ENCODE data around the gene CAMSAP3.

CAMSAP3 gene, protein sequence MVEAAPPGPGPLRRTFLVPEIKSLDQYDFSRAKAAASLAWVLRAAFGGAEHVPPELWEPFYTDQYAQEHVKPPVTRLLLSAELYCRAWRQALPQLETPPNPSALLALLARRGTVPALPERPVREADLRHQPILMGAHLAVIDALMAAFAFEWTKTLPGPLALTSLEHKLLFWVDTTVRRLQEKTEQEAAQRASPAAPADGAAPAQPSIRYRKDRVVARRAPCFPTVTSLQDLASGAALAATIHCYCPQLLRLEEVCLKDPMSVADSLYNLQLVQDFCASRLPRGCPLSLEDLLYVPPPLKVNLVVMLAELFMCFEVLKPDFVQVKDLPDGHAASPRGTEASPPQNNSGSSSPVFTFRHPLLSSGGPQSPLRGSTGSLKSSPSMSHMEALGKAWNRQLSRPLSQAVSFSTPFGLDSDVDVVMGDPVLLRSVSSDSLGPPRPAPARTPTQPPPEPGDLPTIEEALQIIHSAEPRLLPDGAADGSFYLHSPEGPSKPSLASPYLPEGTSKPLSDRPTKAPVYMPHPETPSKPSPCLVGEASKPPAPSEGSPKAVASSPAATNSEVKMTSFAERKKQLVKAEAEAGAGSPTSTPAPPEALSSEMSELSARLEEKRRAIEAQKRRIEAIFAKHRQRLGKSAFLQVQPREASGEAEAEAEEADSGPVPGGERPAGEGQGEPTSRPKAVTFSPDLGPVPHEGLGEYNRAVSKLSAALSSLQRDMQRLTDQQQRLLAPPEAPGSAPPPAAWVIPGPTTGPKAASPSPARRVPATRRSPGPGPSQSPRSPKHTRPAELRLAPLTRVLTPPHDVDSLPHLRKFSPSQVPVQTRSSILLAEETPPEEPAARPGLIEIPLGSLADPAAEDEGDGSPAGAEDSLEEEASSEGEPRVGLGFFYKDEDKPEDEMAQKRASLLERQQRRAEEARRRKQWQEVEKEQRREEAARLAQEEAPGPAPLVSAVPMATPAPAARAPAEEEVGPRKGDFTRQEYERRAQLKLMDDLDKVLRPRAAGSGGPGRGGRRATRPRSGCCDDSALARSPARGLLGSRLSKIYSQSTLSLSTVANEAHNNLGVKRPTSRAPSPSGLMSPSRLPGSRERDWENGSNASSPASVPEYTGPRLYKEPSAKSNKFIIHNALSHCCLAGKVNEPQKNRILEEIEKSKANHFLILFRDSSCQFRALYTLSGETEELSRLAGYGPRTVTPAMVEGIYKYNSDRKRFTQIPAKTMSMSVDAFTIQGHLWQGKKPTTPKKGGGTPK

DNA sequence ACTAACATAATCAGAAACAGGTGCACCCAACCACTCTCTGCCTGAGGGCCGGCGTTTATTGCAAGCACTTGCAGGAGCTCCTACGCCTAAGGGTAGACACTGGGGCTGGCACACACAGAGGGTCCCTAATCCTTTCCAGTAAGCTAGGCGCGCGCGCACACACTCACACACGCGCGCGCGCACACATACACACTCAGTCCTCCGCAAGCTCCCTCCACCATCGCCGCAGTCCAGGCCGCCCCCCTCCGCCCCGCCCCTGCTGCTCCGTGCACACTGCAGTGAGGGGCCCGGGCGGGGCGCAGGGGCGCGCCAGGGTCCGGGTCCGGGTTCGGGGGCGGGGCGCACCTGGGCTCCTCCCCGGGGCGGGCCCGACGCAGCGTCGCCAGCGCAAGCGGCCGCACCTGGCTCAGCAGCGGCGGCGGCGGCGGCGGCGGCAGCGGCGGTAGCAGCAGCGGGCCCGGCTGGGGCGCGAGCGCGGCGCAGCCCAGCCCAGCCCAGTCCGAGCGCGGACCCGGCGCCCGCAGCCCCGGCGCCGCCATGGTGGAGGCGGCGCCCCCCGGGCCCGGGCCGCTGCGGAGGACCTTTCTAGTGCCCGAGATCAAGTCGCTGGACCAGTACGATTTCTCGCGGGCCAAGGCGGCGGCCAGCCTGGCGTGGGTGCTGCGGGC lies at the start of gene CAMSAP3:
Gene CAMSAP3, plus strand, starts transcription at position 398 of the 668 bp plus-strand sequence. Its CDS starts 140 bp downstream, at position 538.
- DNase-seq (ENCODE audit: low spot score in 2 of 2): no peak
- H3K36me3 Mint-ChIP-seq (ENCODE audit: insufficient read depth): peaks cover 2% of the 10 kb centered on the region
- no peaks in the 10 kb centered on the region for H3K9me3 Mint-ChIP-seq
- H3K4me3 Mint-ChIP-seq: peak within 1 kb of the TSS; percentile 72
- peaks cover 65% of the 10 kb centered on the region for H3K27me3 Mint-ChIP-seq
- H3K4me1 Mint-ChIP-seq: peaks cover 11% of the 10 kb centered on the region
- no peak within 1 kb of the TSS for H3K27ac Mint-ChIP-seq (ENCODE audit: low read depth)
- ATAC-seq (replicated peaks; ENCODE audit: extremely low read depth, poor library complexity, severe bottlenecking): peak; percentile 46

DNA sequence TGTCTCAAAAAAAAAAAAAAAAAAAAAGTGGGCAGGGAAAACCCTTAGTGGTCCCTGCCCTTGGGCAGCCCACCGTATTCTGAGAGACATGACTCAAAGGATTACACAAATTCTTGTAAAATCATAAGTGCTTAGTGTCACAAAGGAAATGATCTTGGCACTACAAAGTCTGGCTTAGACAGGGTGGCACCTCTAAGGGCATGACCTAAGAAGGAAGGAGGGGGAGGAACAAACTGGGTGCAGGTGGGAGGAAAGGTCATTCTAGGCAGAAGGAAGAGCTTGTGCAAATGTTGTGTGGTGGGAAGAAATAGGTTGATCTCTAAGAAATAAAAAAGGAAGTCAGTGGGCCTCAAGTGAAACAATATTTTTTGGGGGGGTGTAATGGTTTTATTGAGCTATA lies 49.8 kb upstream of the CAMSAP3 start:
- H3K27ac Mint-ChIP-seq (ENCODE audit: low read depth): peak overlapping the region; percentile 3
- no peaks in the 10 kb centered on the region for H3K9me3 Mint-ChIP-seq
- H3K4me3 Mint-ChIP-seq: no peak overlapping the region
- ATAC-seq (replicated peaks; ENCODE audit: extremely low read depth, poor library complexity, severe bottlenecking) (no peak), DNase-seq (ENCODE audit: low spot score in 2 of 2) (no peak)
- H3K36me3 Mint-ChIP-seq (ENCODE audit: insufficient read depth): peaks cover 18% of the 10 kb centered on the region
- peaks cover 6% of the 10 kb centered on the region for H3K4me1 Mint-ChIP-seq
- no peaks in the 10 kb centered on the region for H3K27me3 Mint-ChIP-seq

DNA sequence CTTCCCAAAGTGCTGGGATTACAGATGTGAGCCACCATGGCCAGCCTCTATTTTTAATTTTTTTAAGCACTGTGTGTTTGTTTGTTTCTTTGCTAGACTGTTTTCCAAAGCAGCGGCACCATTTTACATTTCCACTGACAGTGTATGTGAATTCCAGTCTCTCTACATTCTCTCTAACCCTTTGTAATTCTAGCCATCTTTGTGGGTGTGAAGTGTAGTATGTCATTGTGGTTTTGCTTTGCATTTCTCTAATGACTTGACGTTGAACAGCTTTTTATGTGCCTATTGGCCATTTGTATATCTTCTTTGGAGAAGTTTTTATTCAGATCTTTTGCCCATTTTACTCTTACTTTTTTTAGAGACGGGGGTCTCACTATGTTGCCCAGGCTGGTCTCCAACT lies 48.5 kb upstream of the CAMSAP3 start:
- Mint-ChIP-seq H3K36me3 (ENCODE audit: insufficient read depth) (peaks cover 18% of the 10 kb centered on the region), H3K4me1 (peaks cover 6% of the 10 kb centered on the region), H3K9me3 (no peaks in the 10 kb centered on the region), H3K27me3 (no peaks in the 10 kb centered on the region), H3K4me3 (no peak overlapping the region), H3K27ac (ENCODE audit: low read depth) (no peak overlapping the region)
- no peak for DNase-seq (ENCODE audit: low spot score in 2 of 2)
- no peak for ATAC-seq (replicated peaks; ENCODE audit: extremely low read depth, poor library complexity, severe bottlenecking)

DNA sequence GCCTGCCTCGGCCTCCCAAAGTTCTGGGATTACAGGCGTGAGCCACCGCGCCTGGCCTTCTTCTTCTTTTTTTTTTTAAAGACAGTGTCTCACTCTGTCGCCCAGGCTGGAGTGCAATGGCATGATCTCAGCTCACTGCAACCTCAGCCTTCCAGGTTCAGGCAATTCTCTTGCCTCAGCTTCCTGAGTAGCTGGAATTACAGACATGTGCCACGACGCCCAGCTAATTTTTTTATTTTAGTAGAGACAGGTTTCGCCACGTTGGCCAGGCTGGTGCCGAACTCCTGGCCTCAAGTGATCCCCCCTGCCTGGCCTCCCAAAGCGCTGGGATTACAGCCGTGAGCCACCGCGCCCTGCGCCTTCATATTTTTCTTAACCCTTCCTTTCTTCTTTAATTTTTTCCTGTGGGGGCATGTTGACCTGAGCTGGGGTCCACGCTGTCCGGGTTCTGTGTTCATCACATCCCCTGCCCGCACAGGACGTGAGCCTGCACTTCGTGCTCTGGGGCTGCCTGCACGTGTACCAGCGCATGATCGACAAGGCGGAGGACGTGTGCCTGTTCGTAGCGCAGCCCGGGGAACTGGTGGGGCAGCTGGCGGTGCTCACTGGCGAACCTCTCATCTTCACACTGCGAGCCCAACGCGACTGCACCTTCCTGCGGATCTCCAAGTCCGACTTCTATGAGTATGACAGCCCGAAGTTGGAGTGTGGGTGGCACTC lies 46.1 kb upstream of the CAMSAP3 start:
- Mint-ChIP-seq H3K36me3 (ENCODE audit: insufficient read depth) (peaks cover 14% of the 10 kb centered on the region), H3K4me1 (peaks cover 6% of the 10 kb centered on the region), H3K27ac (ENCODE audit: low read depth) (no peak overlapping the region)

DNA sequence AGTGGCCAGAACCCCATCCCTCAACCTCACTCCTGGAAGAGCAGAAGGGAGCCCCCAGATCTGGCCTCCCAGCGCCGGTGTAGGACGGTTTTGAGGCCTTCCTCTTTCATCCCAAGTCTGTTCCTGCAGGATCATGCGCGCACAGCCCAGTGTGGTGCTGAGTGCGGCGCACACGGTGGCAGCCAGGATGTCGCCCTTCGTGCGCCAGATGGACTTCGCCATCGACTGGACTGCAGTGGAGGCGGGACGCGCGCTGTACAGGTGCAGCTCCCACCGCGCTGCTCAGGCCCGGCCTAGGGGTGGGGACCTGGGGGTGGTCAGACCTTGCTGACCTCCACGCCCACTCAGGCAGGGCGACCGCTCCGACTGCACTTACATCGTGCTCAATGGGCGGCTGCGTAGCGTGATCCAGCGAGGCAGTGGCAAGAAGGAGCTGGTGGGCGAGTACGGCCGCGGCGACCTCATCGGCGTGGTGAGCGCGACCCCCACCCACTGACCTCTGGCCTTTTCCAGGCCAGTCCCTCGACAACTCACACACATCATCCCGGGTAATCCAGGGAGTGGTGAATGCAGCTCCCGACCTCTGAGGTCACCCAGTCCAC lies 45.4 kb upstream of the CAMSAP3 start:
- Mint-ChIP-seq H3K4me3 (no peak overlapping the region), H3K9me3 (no peaks in the 10 kb centered on the region), H3K27me3 (no peaks in the 10 kb centered on the region), H3K27ac (ENCODE audit: low read depth) (no peak overlapping the region), H3K4me1 (peaks cover 6% of the 10 kb centered on the region), H3K36me3 (ENCODE audit: insufficient read depth) (peaks cover 15% of the 10 kb centered on the region)
- ATAC-seq (replicated peaks; ENCODE audit: extremely low read depth, poor library complexity, severe bottlenecking) (no peak), DNase-seq (ENCODE audit: low spot score in 2 of 2) (no peak)

More for the DNA sequence above, 46.1 kb upstream of the CAMSAP3 start:
- Mint-ChIP-seq H3K27me3 (no peaks in the 10 kb centered on the region), H3K4me3 (no peak overlapping the region), H3K9me3 (no peaks in the 10 kb centered on the region)
- ATAC-seq (replicated peaks; ENCODE audit: extremely low read depth, poor library complexity, severe bottlenecking): no peak
- DNase-seq (ENCODE audit: low spot score in 2 of 2): no peak

DNA sequence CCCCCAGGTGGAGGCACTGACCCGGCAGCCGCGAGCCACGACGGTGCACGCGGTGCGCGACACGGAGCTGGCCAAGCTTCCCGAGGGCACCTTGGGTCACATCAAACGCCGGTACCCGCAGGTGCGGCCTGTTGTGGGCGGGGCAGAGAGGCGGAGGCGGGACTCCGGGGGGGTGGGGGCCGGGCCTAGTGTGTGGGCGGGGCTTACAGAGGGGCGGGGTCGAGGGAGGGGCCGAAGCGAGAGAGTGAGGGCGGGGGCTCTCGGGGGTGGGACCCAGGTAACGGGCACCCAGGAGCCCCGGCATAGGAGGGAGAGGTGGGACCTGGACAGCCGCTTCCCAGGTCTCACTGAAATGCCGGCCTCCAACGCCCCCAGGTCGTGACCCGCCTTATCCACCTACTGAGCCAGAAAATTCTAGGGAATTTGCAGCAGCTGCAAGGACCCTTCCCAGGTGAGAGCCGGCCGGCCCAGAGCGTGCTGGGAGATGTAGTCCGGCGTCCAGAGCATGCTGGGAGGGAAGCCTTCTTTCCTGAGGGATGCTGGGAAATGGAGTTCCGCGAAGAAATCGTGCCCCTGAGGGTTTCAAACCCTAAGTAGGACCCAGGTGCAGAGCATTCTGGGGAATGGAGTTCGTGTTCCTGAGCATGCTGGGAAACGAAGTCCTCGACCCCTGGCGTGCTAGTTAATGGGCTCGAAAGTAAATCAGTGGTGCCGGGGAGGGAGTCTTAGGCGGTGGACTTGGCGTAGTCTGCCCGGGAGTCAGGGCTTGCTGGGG lies 44.5 kb upstream of the CAMSAP3 start:
- ATAC-seq (replicated peaks; ENCODE audit: extremely low read depth, poor library complexity, severe bottlenecking) (no peak), DNase-seq (ENCODE audit: low spot score in 2 of 2) (no peak)
- Mint-ChIP-seq H3K27ac (ENCODE audit: low read depth) (no peak overlapping the region), H3K4me1 (peaks cover under 1% of the 10 kb centered on the region), H3K9me3 (no peaks in the 10 kb centered on the region), H3K36me3 (ENCODE audit: insufficient read depth) (peaks cover 12% of the 10 kb centered on the region), H3K27me3 (no peaks in the 10 kb centered on the region), H3K4me3 (no peak overlapping the region)

DNA sequence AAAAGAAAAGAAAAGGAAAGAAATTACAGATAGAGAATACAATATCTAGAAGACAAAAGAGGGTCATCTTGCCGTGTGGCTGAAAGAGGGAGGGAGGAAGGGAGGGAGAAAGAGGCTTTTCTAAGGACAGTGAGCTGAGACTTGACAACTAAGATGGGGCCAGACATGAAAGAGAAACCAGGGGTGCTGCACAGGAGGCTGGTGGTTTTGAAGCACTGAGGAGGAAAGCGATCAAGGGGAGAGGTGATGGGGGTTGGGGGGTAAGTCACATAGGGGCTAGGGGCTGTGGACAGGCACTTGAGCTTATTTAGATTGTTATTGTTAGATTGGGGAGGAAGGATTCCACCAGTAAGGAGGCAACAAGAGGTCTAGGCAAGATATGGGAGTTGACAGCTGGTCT lies 42.9 kb upstream of the CAMSAP3 start:
- Mint-ChIP-seq H3K9me3 (no peaks in the 10 kb centered on the region), H3K27ac (ENCODE audit: low read depth) (no peak overlapping the region), H3K36me3 (ENCODE audit: insufficient read depth) (peaks cover 15% of the 10 kb centered on the region), H3K27me3 (no peaks in the 10 kb centered on the region), H3K4me1 (no peaks in the 10 kb centered on the region), H3K4me3 (no peak overlapping the region)
- no peak for ATAC-seq (replicated peaks; ENCODE audit: extremely low read depth, poor library complexity, severe bottlenecking)
- no peak for DNase-seq (ENCODE audit: low spot score in 2 of 2)

DNA sequence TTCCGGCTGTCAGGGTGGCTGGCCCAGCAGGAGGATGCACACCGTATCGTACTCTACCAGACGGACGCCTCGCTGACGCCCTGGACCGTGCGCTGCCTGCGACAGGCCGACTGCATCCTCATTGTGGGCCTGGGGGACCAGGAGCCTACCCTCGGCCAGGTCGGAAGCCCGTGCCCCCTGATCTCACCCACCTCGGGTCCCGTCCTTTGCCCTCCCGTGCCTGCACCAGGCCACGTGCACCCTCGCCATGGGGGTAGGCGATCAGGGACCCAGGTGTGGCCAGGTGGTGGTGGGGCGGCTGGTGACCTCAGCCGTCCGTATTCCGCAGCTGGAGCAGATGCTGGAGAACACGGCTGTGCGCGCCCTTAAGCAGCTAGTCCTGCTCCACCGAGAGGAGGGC lies 41.1 kb upstream of the CAMSAP3 start:
- no peak for ATAC-seq (replicated peaks; ENCODE audit: extremely low read depth, poor library complexity, severe bottlenecking)
- peaks cover 22% of the 10 kb centered on the region for H3K36me3 Mint-ChIP-seq (ENCODE audit: insufficient read depth)
- H3K27ac Mint-ChIP-seq (ENCODE audit: low read depth): no peak overlapping the region
- no peaks in the 10 kb centered on the region for H3K9me3 Mint-ChIP-seq
- H3K4me1 Mint-ChIP-seq: no peaks in the 10 kb centered on the region
- no peaks in the 10 kb centered on the region for H3K27me3 Mint-ChIP-seq
- no peak for DNase-seq (ENCODE audit: low spot score in 2 of 2)
- no peak overlapping the region for H3K4me3 Mint-ChIP-seq

DNA sequence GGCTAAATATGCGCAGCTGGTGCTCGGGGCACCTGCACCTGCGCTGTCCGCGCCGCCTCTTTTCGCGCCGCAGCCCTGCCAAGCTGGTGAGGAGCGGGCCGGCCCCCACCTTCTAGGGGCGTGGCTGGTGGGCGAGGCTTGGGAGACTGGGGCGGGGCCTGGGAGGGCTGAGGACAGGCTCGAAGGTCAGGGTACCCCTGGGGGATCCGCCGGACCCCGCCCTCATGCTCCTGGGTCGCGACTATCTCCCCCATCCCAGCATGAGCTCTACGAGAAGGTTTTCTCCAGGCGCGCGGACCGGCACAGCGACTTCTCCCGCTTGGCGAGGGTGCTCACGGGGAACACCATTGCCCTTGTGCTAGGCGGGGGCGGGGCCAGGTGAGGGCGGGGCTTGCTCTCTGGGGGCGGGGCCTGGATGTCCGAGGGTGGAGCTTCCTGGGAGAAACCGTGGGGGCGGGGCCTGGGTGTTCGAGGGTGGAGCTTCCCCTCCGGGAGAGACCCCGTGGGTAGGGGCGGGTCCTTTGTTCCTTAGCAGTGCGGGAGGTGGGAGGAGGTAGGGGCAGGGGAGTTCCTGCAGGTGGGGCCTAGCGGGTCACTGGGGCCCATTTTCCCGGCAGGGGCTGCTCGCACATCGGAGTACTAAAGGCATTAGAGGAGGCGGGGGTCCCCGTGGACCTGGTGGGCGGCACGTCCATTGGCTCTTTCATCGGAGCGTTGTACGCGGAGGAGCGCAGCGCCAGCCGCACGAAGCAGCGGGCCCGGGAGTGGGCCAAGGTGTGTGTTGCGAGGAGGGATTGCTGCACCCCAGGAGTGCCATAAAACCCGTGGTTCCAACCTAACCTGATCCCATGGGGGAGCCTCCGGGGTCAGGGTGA lies 40.4 kb upstream of the CAMSAP3 start:
- no peak overlapping the region for H3K4me3 Mint-ChIP-seq
- no peaks in the 10 kb centered on the region for H3K27me3 Mint-ChIP-seq
- no peaks in the 10 kb centered on the region for H3K9me3 Mint-ChIP-seq
- H3K27ac Mint-ChIP-seq (ENCODE audit: low read depth): no peak overlapping the region
- ATAC-seq (replicated peaks; ENCODE audit: extremely low read depth, poor library complexity, severe bottlenecking) (no peak), DNase-seq (ENCODE audit: low spot score in 2 of 2) (no peak)
- H3K4me1 Mint-ChIP-seq: no peaks in the 10 kb centered on the region
- peaks cover 18% of the 10 kb centered on the region for H3K36me3 Mint-ChIP-seq (ENCODE audit: insufficient read depth)

DNA sequence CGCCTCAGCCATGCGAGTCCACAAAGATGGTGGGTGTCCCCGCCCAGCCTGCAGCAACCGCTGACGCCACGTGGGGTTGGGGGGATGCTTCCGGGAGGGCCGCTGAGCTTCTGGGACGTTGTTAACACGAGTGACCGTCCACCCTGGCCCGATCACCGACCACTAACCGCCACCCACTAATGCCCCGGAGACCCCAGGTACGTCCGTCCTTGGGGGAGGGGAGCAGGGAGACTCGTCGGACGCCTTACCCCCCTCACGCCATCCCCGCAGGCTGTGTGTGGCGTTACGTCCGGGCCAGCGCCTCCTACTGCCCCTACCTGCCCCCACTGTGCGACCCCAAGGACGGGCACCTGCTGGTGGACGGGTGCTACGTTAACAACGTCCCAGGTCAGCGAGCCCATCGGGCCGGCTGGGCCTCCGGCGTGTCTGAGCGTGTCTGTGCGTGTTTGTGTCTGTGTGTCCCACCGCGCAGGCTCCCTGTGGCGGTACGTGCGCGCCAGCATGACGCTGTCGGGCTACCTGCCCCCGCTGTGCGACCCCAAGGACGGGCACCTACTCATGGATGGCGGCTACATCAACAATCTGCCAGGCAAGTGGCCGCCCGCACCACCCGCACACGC lies 38.9 kb upstream of the CAMSAP3 start:
- ATAC-seq (replicated peaks; ENCODE audit: extremely low read depth, poor library complexity, severe bottlenecking) (no peak), DNase-seq (ENCODE audit: low spot score in 2 of 2) (no peak)
- Mint-ChIP-seq H3K9me3 (no peaks in the 10 kb centered on the region), H3K27me3 (no peaks in the 10 kb centered on the region), H3K4me3 (no peak overlapping the region), H3K4me1 (no peaks in the 10 kb centered on the region), H3K27ac (ENCODE audit: low read depth) (no peak overlapping the region), H3K36me3 (ENCODE audit: insufficient read depth) (peaks cover 16% of the 10 kb centered on the region)
